ENCODE results near the gene GP2.

The GP2 gene

GRCh38 chr16:20310421-20311395 is 16.6 kb downstream of the GP2 start:
- H4K20me1 ChIP-seq (ENCODE audit: insufficient read depth, low read length) = no peaks in the 10 kb centered on the region
- H3K9me2 ChIP-seq (ENCODE audit: low read depth, low read length) = no peaks in the 10 kb centered on the region
- no peak overlapping the region for H2AFZ ChIP-seq (ENCODE audit: low read length)
- TF ChIP-seq EZH2 (IDR thresholded peaks at IDR 0.05; ENCODE audit: borderline replicate concordance, low read length) = no peak
- no peak for TF ChIP-seq CTCF (IDR thresholded peaks at IDR 0.05; ENCODE audit: low read length)
- H3K9ac ChIP-seq (ENCODE audit: low read length) = no peak overlapping the region
- H3K4me3 ChIP-seq (ENCODE audit: low read depth, low read length, poor library complexity, severe bottlenecking) = no peak overlapping the region
- no peaks in the 10 kb centered on the region for H3K27me3 ChIP-seq (ENCODE audit: insufficient read depth, low read length)
- no peaks in the 10 kb centered on the region for H3K36me3 ChIP-seq (ENCODE audit: insufficient read depth, low read length)
- no peaks in the 10 kb centered on the region for H3K4me1 ChIP-seq (ENCODE audit: insufficient read depth, low read length, severe bottlenecking)
- no peak overlapping the region for H3K4me2 ChIP-seq (ENCODE audit: low read length)
- no peaks in the 10 kb centered on the region for H3K9me3 ChIP-seq (ENCODE audit: low read length)
- no peaks in the 10 kb centered on the region for H3K79me2 ChIP-seq (ENCODE audit: insufficient read depth, low read length)
- H3K27ac ChIP-seq (ENCODE audit: low read depth, low read length, poor library complexity, severe bottlenecking) = no peak overlapping the region
- H3F3A ChIP-seq (ENCODE audit: insufficient read depth, low read length) = no peaks in the 10 kb centered on the region

GRCh38 chr16:20309786-20310185 is 17.5 kb downstream of the GP2 start:
- TF ChIP-seq EZH2 (IDR thresholded peaks at IDR 0.05; ENCODE audit: borderline replicate concordance, low read length) (no peak), CTCF (IDR thresholded peaks at IDR 0.05; ENCODE audit: low read length) (no peak)
- no peak overlapping the region for H3K4me2 ChIP-seq (ENCODE audit: low read length)
- no peaks in the 10 kb centered on the region for H3K9me2 ChIP-seq (ENCODE audit: low read depth, low read length)
- H3K36me3 ChIP-seq (ENCODE audit: insufficient read depth, low read length) = no peaks in the 10 kb centered on the region
- H3K27ac ChIP-seq (ENCODE audit: low read depth, low read length, poor library complexity, severe bottlenecking) = no peak overlapping the region
- H3K4me1 ChIP-seq (ENCODE audit: insufficient read depth, low read length, severe bottlenecking) = no peaks in the 10 kb centered on the region
- H3K9me3 ChIP-seq (ENCODE audit: low read length) = no peaks in the 10 kb centered on the region
- no peak overlapping the region for H3K4me3 ChIP-seq (ENCODE audit: low read depth, low read length, poor library complexity, severe bottlenecking)
- H3K79me2 ChIP-seq (ENCODE audit: insufficient read depth, low read length) = no peaks in the 10 kb centered on the region
- no peaks in the 10 kb centered on the region for H4K20me1 ChIP-seq (ENCODE audit: insufficient read depth, low read length)
- no peaks in the 10 kb centered on the region for H3K27me3 ChIP-seq (ENCODE audit: insufficient read depth, low read length)
- no peaks in the 10 kb centered on the region for H3F3A ChIP-seq (ENCODE audit: insufficient read depth, low read length)
- H3K9ac ChIP-seq (ENCODE audit: low read length) = no peak overlapping the region
- no peak overlapping the region for H2AFZ ChIP-seq (ENCODE audit: low read length)

GRCh38 chr16:20308801-20309590 is 18.3 kb downstream of the GP2 start:
- H3K36me3 ChIP-seq (ENCODE audit: insufficient read depth, low read length) = no peaks in the 10 kb centered on the region
- no peak overlapping the region for H3K9ac ChIP-seq (ENCODE audit: low read length)
- H3K27me3 ChIP-seq (ENCODE audit: insufficient read depth, low read length) = no peaks in the 10 kb centered on the region
- no peak for TF ChIP-seq EZH2 (IDR thresholded peaks at IDR 0.05; ENCODE audit: borderline replicate concordance, low read length)
- TF ChIP-seq CTCF (IDR thresholded peaks at IDR 0.05; ENCODE audit: low read length) = no peak
- H3K4me1 ChIP-seq (ENCODE audit: insufficient read depth, low read length, severe bottlenecking) = no peaks in the 10 kb centered on the region
- H3K27ac ChIP-seq (ENCODE audit: low read depth, low read length, poor library complexity, severe bottlenecking) = no peak overlapping the region
- H3K9me3 ChIP-seq (ENCODE audit: low read length) = no peaks in the 10 kb centered on the region
- no peak overlapping the region for H3K4me2 ChIP-seq (ENCODE audit: low read length)
- H4K20me1 ChIP-seq (ENCODE audit: insufficient read depth, low read length) = no peaks in the 10 kb centered on the region
- H3K9me2 ChIP-seq (ENCODE audit: low read depth, low read length) = no peaks in the 10 kb centered on the region
- H2AFZ ChIP-seq (ENCODE audit: low read length) = no peak overlapping the region
- H3K79me2 ChIP-seq (ENCODE audit: insufficient read depth, low read length) = no peaks in the 10 kb centered on the region
- H3K4me3 ChIP-seq (ENCODE audit: low read depth, low read length, poor library complexity, severe bottlenecking) = no peak overlapping the region
- H3F3A ChIP-seq (ENCODE audit: insufficient read depth, low read length) = no peaks in the 10 kb centered on the region

Data from OCI-LY1 (cell line).